Smooth muscle cell (in vitro differentiated cells): ENCODE measurements around the gene NELL1. TPM values are rescaled to one million over a fixed set of nuclear protein-coding genes. Genes with fewer than 3 reads are reported as not detected.

Source experiments
- DNase-seq: peaks from one replicate; lab custom pipeline; 2025; ENCODE audit not compliant: unreplicated experiment; lab: John Stamatoyannopoulos, UW
- H2AFZ ChIP-seq: fragments of 200-600 bp; sonication (generic); 2 replicates; pipeline ENCODE4 v1.6.0; 2016; ENCODE audit warnings: antibody characterized with exemption, low read depth, mild to moderate bottlenecking
- H3F3A ChIP-seq: fragments of 200-600 bp; sonication (generic); 2 replicates; pipeline ENCODE4 v1.6.0; 2017; ENCODE audit warnings: antibody characterized with exemption, low read depth
- H3K27ac ChIP-seq: fragments of 200-600 bp; sonication (generic); 2 replicates; pipeline ENCODE4 v1.5.1; 2016; ENCODE audit warnings: low read depth, mild to moderate bottlenecking
- H3K27me3 ChIP-seq: fragments of 200-600 bp; sonication (generic); 2 replicates; pipeline ENCODE4 v1.6.1; 2016; ENCODE audit warnings: low read depth, mild to moderate bottlenecking
- H3K36me3 ChIP-seq: fragments of 200-600 bp; sonication (generic); 2 replicates; pipeline ENCODE4 v1.5.1; 2016; ENCODE audit warnings: low read depth
- H3K4me1 ChIP-seq: fragments of 200-600 bp; sonication (generic); 2 replicates; pipeline ENCODE4 v1.5.1; 2016; ENCODE audit warnings: low read depth
- H3K4me2 ChIP-seq: fragments of 200-600 bp; sonication (generic); 2 replicates; pipeline ENCODE4 v1.6.0; 2016; ENCODE audit warnings: mild to moderate bottlenecking
- H3K4me3 ChIP-seq: fragments of 200-600 bp; sonication (generic); 2 replicates; pipeline ENCODE4 v1.5.1; 2016; ENCODE audit warnings: mild to moderate bottlenecking
- H3K79me2 ChIP-seq: fragments of 200-600 bp; sonication (generic); 2 replicates; pipeline ENCODE4 v1.6.0; 2016; ENCODE audit warnings: low read depth, mild to moderate bottlenecking
- H3K9ac ChIP-seq: fragments of 200-600 bp; sonication (generic); 2 replicates; pipeline ENCODE4 v1.6.0; 2016; ENCODE audit warnings: low read depth
- H3K9me3 ChIP-seq: fragments of 200-600 bp; sonication (generic); replicated peaks from 2 replicates; pipeline ENCODE4 v1.5.1; 2016; ENCODE audit warnings: low read depth
- H4K20me1 ChIP-seq: fragments of 200-600 bp; sonication (generic); 2 replicates; pipeline ENCODE4 v1.6.0; 2016; ENCODE audit warnings: low read depth
- CTCF ChIP-seq: fragments of 200-600 bp; sonication (generic); IDR thresholded peaks from 2 replicates; pipeline ENCODE4 v1.5.1; 2017; ENCODE audit warnings: borderline replicate concordance, mild to moderate bottlenecking, antibody characterized with exemption; ENCODE audit not compliant: insufficient read depth, poor library complexity, severe bottlenecking
- WGBS: methylation state at CpG from one replicate; pipeline ENCODE4 v1.1.7; 2016; ENCODE audit warnings: low lambda C conversion rate; 5-methylcytosine and 5-hydroxymethylcytosine counted together
- polyA plus RNA-seq: library from polyadenylated mRNA; unstranded; fragments of >200 nt; fragmentation: Nextera tagmentation; extraction: Ambion mirVana; gene quantifications from 2 replicates; pipeline ENCODE4 v1.2.1, GENCODE V29; 2016
- total RNA-seq: library from RNA; depleted of rRNA; stranded (reverse); fragments of >200 nt; gene quantifications from 2 replicates; pipeline ENCODE4 v1.2.3, GENCODE V29; 2014

The NELL1 gene
- total and polyA plus RNA-seq, 2 experiments from 2014 or later: not detected

- H3K4me2 ChIP-seq: no peak overlapping the region
- TF ChIP-seq CTCF: no peak
- no peaks in the 10 kb centered on the region for H3F3A ChIP-seq
- no peak overlapping the region for H3K27ac ChIP-seq
- no peaks in the 10 kb centered on the region for H4K20me1 ChIP-seq
- WGBS: 82% methylated on average over 1 of the region's 1 CpG
- no peak for DNase-seq
- H3K4me1 ChIP-seq: no peaks in the 10 kb centered on the region
- no peaks in the 10 kb centered on the region for H3K79me2 ChIP-seq
- H3K4me3 ChIP-seq: no peak overlapping the region
- H3K9ac ChIP-seq: no peak overlapping the region
- H3K9me3 ChIP-seq: no peaks in the 10 kb centered on the region
- H3K27me3 ChIP-seq: no peaks in the 10 kb centered on the region
- H3K36me3 ChIP-seq: no peaks in the 10 kb centered on the region
- H2AFZ ChIP-seq: no peak overlapping the region
These were observed 850.9 kb downstream of the NELL1 start for GRCh38 chr11:21520244-21520643.

GRCh38 chr11:21529187-21529586 lies 859.8 kb downstream of the NELL1 start:
- Histone ChIP-seq H3K4me1 (no peaks in the 10 kb centered on the region), H3K79me2 (no peaks in the 10 kb centered on the region), H3K27me3 (no peaks in the 10 kb centered on the region), H3K4me3 (no peak overlapping the region), H3K4me2 (no peak overlapping the region), H3K27ac (no peak overlapping the region), H4K20me1 (no peaks in the 10 kb centered on the region), H3K9me3 (no peaks in the 10 kb centered on the region), H3K9ac (no peak overlapping the region), H2AFZ (no peak overlapping the region), H3K36me3 (no peaks in the 10 kb centered on the region), H3F3A (no peaks in the 10 kb centered on the region)
- TF ChIP-seq CTCF: no peak
- WGBS: 53% methylated on average over 1 of the region's 1 CpG
- no peak for DNase-seq

GRCh38 chr11:21534288-21534687 lies 864.9 kb downstream of the NELL1 start:
- Histone ChIP-seq H3K79me2 (no peaks in the 10 kb centered on the region), H3K4me3 (no peak overlapping the region), H4K20me1 (no peaks in the 10 kb centered on the region), H3K9ac (no peak overlapping the region), H3F3A (no peaks in the 10 kb centered on the region), H2AFZ (no peak overlapping the region), H3K4me1 (no peaks in the 10 kb centered on the region), H3K36me3 (no peaks in the 10 kb centered on the region), H3K27me3 (no peaks in the 10 kb centered on the region), H3K4me2 (no peak overlapping the region), H3K27ac (no peak overlapping the region), H3K9me3 (no peaks in the 10 kb centered on the region)
- TF ChIP-seq CTCF: no peak
- 89% methylated on average over 5 of the region's 5 CpGs for WGBS
- no peak for DNase-seq

- Histone ChIP-seq H4K20me1 (no peaks in the 10 kb centered on the region), H3F3A (no peaks in the 10 kb centered on the region), H2AFZ (no peak overlapping the region), H3K27ac (no peak overlapping the region), H3K36me3 (no peaks in the 10 kb centered on the region), H3K4me1 (no peaks in the 10 kb centered on the region), H3K79me2 (no peaks in the 10 kb centered on the region), H3K9me3 (no peaks in the 10 kb centered on the region), H3K4me3 (no peak overlapping the region), H3K9ac (no peak overlapping the region), H3K27me3 (no peaks in the 10 kb centered on the region), H3K4me2 (no peak overlapping the region)
- TF ChIP-seq CTCF: no peak
- 79% methylated on average over 1 of the region's 1 CpG for WGBS
- DNase-seq: no peak
These were observed 868.6 kb downstream of the NELL1 start for GRCh38 chr11:21537980-21538379.
